Measurements from ENCODE around the gene PATE3. TPM values are rescaled to one million over a fixed set of nuclear protein-coding genes. Genes with fewer than 3 reads are reported as not detected.

Gene PATE3
- total and polyA plus RNA-seq, 2 of the 13 experiments (the other 11 are each of a cell fraction or from before 2014, with no cell fraction given), result not detected

- ChIA-PET POLR2A (no interaction called here), CTCF (ENCODE audit: low intra/inter-chr PET ratio, low total read pairs) (no interaction called here)
- Histone ChIP-seq H3K36me3 (replicated peaks in 1 of 2; ENCODE audit: control insufficient read depth in 1 of 2, insufficient read depth in 2 of 2, low read length in 2 of 2) (no peaks in the 10 kb centered on the region), H3K9me3 (ENCODE audit: low read length) (no peaks in the 10 kb centered on the region), H4K20me1 (ENCODE audit: insufficient read depth, low read length) (no peaks in the 10 kb centered on the region), H3K4me2 (ENCODE audit: low read depth, low read length) (no peak overlapping the region), H3K4me1 (ENCODE audit: insufficient read depth, low read length) (no peaks in the 10 kb centered on the region), H2AFZ (ENCODE audit: low read length) (no peak overlapping the region), H3K27ac (ENCODE audit: extremely low read length, insufficient read depth, low read length) (no peak overlapping the region), H3K79me2 (ENCODE audit: insufficient read depth, low read length) (no peaks in the 10 kb centered on the region), H3K4me3 (replicated peaks in 1 of 3; ENCODE audit: insufficient read depth in 1 of 3, low read depth in 2 of 3, low read length in 3 of 3) (no peak overlapping the region), H3K27me3 (ENCODE audit: control insufficient read depth in 1 of 2, insufficient read depth in 2 of 2, low read length in 2 of 2) (peaks cover 1 to 39% of the 10 kb centered on the region in 2 experiments; a peak in 4 of 5 replicates), H3K9ac (ENCODE audit: insufficient read depth, low read depth, low read length) (no peak overlapping the region)
- TF ChIP-seq UBTF (CRISPR knock-in tag; IDR thresholded peaks at IDR 0.05) (no peak), THAP9 (CRISPR knock-in tag; IDR thresholded peaks at IDR 0.05; ENCODE audit: borderline replicate concordance) (no peak), ZBTB4 (CRISPR knock-in tag; IDR thresholded peaks at IDR 0.05; ENCODE audit: borderline replicate concordance) (no peak), ZNF644 (CRISPR knock-in tag; IDR thresholded peaks at IDR 0.05; ENCODE audit: low read depth) (no peak), SALL2 (CRISPR knock-in tag; IDR thresholded peaks at IDR 0.05) (no peak), ZBTB7B (CRISPR knock-in tag; IDR thresholded peaks at IDR 0.05) (no peak), THRA (CRISPR knock-in tag; IDR thresholded peaks at IDR 0.05; ENCODE audit: borderline replicate concordance) (no peak), CSRNP2 (CRISPR knock-in tag; conservative IDR thresholded peaks at IDR 0.05; ENCODE audit: low read depth) (no peak), MATR3 (CRISPR knock-in tag; IDR thresholded peaks at IDR 0.05) (no peak), REL (CRISPR knock-in tag; conservative IDR thresholded peaks at IDR 0.05) (no peak), PLRG1 (conservative IDR thresholded peaks at IDR 0.05) (no peak), ZNF709 (CRISPR knock-in tag; IDR thresholded peaks at IDR 0.05) (no peak)
- intact Hi-C loops (cut with micrococcal nuclease; ENCODE audit: unreplicated experiment), result no loop called here
- no peak for DNase-seq (ENCODE audit: low spot score)
- no peak for ATAC-seq
- FAIRE-seq, result no peak
- no TSS peak for BruUV-seq (replicated peaks)
- 4% methylated on average over 2 of the region's 2 CpGs for WGBS (ENCODE audit: low lambda C conversion rate)
- in situ Hi-C loops (cut with HindIII; ENCODE audit: extremely low pct_ligation_motif_present, low pct_unique_long_range_greater_than_20kb), result no loop called here
Measured at GRCh38 chr11:125770583-125770982, 17.3 kb upstream of the PATE3 start.
